HUES48 (cell line): Measurements from ENCODE around the gene RNF112.
"Not testable (repeated sequence)": the region's sequence is repeated elsewhere in the genome, so short reads cannot be mapped to it uniquely, and the experiment has no call there.

Experiments
- H3K27ac ChIP-seq: one replicate; pipeline ENCODE4 v1.7.0; 2013; ENCODE audit warnings: low read depth, low read length, inconsistent platforms
- H3K27me3 ChIP-seq: 2 replicates; pipeline ENCODE4 v1.6.1; 2013; ENCODE audit warnings: mild to moderate bottlenecking, low read length; ENCODE audit not compliant: control insufficient read depth, insufficient read depth
- H3K36me3 ChIP-seq: 2 replicates; pipeline ENCODE4 v1.6.1; 2013; ENCODE audit warnings: low read length; ENCODE audit not compliant: control insufficient read depth, insufficient read depth
- H3K4me1 ChIP-seq: 2 replicates; pipeline ENCODE4 v1.6.1; 2013; ENCODE audit warnings: mild to moderate bottlenecking, low read length; ENCODE audit not compliant: control insufficient read depth, insufficient read depth
- H3K4me3 ChIP-seq: 2 replicates; pipeline ENCODE4 v1.5.1; 2013; ENCODE audit warnings: mild to moderate bottlenecking, low read depth, low read length
- H3K9ac ChIP-seq: 2 replicates; pipeline ENCODE4 v1.6.1; 2013; ENCODE audit warnings: mild to moderate bottlenecking, low read depth, low read length, moderate library complexity
- H3K9me3 ChIP-seq: 2 replicates; pipeline ENCODE4 v1.6.1; 2013; ENCODE audit warnings: low read length; ENCODE audit not compliant: control insufficient read depth, insufficient read depth

The RNF112 gene

GRCh38 chr17:19440421-19440820 lies 29.4 kb downstream of the RNF112 start:
- H3K4me1 ChIP-seq, result peaks cover 18% of the 10 kb centered on the region
- no peak overlapping the region for H3K27ac ChIP-seq
- no peaks in the 10 kb centered on the region for H3K36me3 ChIP-seq

GRCh38 chr17:19441288-19441687 lies 30.3 kb downstream of the RNF112 start:
- H3K36me3 ChIP-seq, result not testable (repeated sequence)

More at GRCh38 chr17:19440421-19440820, 29.4 kb downstream of the RNF112 start:
- no peaks in the 10 kb centered on the region for H3K27me3 ChIP-seq
- H3K9me3 ChIP-seq, result peaks cover 23% of the 10 kb centered on the region
- no peak overlapping the region for H3K9ac ChIP-seq
- H3K4me3 ChIP-seq, result no peak overlapping the region

GRCh38 chr17:19442731-19443130 lies 31.7 kb downstream of the RNF112 start:
- Histone ChIP-seq H3K4me1 (peaks cover 7% of the 10 kb centered on the region), H3K4me3 (no peak overlapping the region), H3K27ac (no peak overlapping the region), H3K9ac (no peak overlapping the region), H3K27me3 (no peaks in the 10 kb centered on the region), H3K36me3 (no peaks in the 10 kb centered on the region), H3K9me3 (peaks cover 23% of the 10 kb centered on the region)

More at GRCh38 chr17:19441288-19441687, 30.3 kb downstream of the RNF112 start:
- not testable (repeated sequence) for H3K9ac ChIP-seq, H3K4me3 ChIP-seq, H3K27me3 ChIP-seq, H3K27ac ChIP-seq
- Histone ChIP-seq H3K4me1 (peaks cover 12% of the 10 kb centered on the region), H3K9me3 (peaks cover 23% of the 10 kb centered on the region)

GRCh38 chr17:19443148-19443547 lies 32.1 kb downstream of the RNF112 start:
- Histone ChIP-seq H3K27me3 (no peaks in the 10 kb centered on the region), H3K36me3 (no peaks in the 10 kb centered on the region), H3K9me3 (peaks cover 23% of the 10 kb centered on the region), H3K4me3 (no peak overlapping the region), H3K27ac (no peak overlapping the region), H3K9ac (no peak overlapping the region), H3K4me1 (peaks cover 7% of the 10 kb centered on the region)

GRCh38 chr17:19445105-19445504 lies 34.1 kb downstream of the RNF112 start:
- no peak overlapping the region for H3K27ac ChIP-seq
- peaks cover 10% of the 10 kb centered on the region for H3K4me1 ChIP-seq
- peaks cover 23% of the 10 kb centered on the region for H3K9me3 ChIP-seq
- H3K27me3 ChIP-seq, result no peaks in the 10 kb centered on the region
- H3K36me3 ChIP-seq, result no peaks in the 10 kb centered on the region
- H3K9ac ChIP-seq, result no peak overlapping the region
- H3K4me3 ChIP-seq, result no peak overlapping the region

GRCh38 chr17:19446577-19446976 lies 35.5 kb downstream of the RNF112 start:
- not testable (repeated sequence) for H3K9ac ChIP-seq, H3K36me3 ChIP-seq, H3K4me3 ChIP-seq, H3K27ac ChIP-seq, H3K27me3 ChIP-seq
- peaks cover 23% of the 10 kb centered on the region for H3K9me3 ChIP-seq
- H3K4me1 ChIP-seq, result peaks cover 10% of the 10 kb centered on the region

GRCh38 chr17:19447085-19447583 lies 36.1 kb downstream of the RNF112 start:
- Histone ChIP-seq H3K27me3 (no peaks in the 10 kb centered on the region), H3K4me3 (no peak overlapping the region), H3K4me1 (peaks cover 10% of the 10 kb centered on the region), H3K36me3 (no peaks in the 10 kb centered on the region), H3K9ac (no peak overlapping the region), H3K27ac (no peak overlapping the region), H3K9me3 (peaks cover 23% of the 10 kb centered on the region)

- H3K36me3 ChIP-seq, result no peaks in the 10 kb centered on the region
These were observed 37.6 kb downstream of the RNF112 start for GRCh38 chr17:19448341-19449268.

GRCh38 chr17:19449656-19450055 lies 38.6 kb downstream of the RNF112 start:
- no peak overlapping the region for H3K9ac ChIP-seq
- H3K36me3 ChIP-seq, result no peaks in the 10 kb centered on the region
- no peaks in the 10 kb centered on the region for H3K27me3 ChIP-seq
- peaks cover 10% of the 10 kb centered on the region for H3K4me1 ChIP-seq
- H3K4me3 ChIP-seq, result no peak overlapping the region
- H3K27ac ChIP-seq, result no peak overlapping the region
- 0 out of 2 replicates have a peak, but pooled peaks cover 4% of the 10 kb centered on the region for H3K9me3 ChIP-seq

More at GRCh38 chr17:19448341-19449268, 37.6 kb downstream of the RNF112 start:
- Histone ChIP-seq H3K9ac (no peak overlapping the region), H3K27ac (no peak overlapping the region), H3K9me3 (peaks cover 9% of the 10 kb centered on the region; the same call in 1 of the 2 replicates), H3K4me3 (no peak overlapping the region), H3K4me1 (peaks cover 10% of the 10 kb centered on the region), H3K27me3 (no peaks in the 10 kb centered on the region)

- Histone ChIP-seq H3K9ac (no peak overlapping the region), H3K27ac (no peak overlapping the region), H3K36me3 (no peaks in the 10 kb centered on the region), H3K9me3 (no peaks in the 10 kb centered on the region), H3K27me3 (no peaks in the 10 kb centered on the region), H3K4me3 (no peak overlapping the region), H3K4me1 (peaks cover 29% of the 10 kb centered on the region)
These were observed 42.3 kb downstream of the RNF112 start for GRCh38 chr17:19453296-19453695.

- no peak overlapping the region for H3K27ac ChIP-seq
- no peak overlapping the region for H3K9ac ChIP-seq
- H3K4me3 ChIP-seq, result no peak overlapping the region
- H3K9me3 ChIP-seq, result no peaks in the 10 kb centered on the region
- no peaks in the 10 kb centered on the region for H3K27me3 ChIP-seq
- H3K4me1 ChIP-seq, result peaks cover 28% of the 10 kb centered on the region
- no peaks in the 10 kb centered on the region for H3K36me3 ChIP-seq
These were observed 43.0 kb downstream of the RNF112 start for GRCh38 chr17:19454074-19454473.
